D341Med (cell line): Measurements from ENCODE around the gene FOXO3B.
"Not testable (repeated sequence)": the region's sequence is repeated elsewhere in the genome, so short reads cannot be mapped to it uniquely, and the experiment has no call there.

Source experiments
- DNase-seq: peaks from one replicate; pipeline ENCODE4 v3.0.0; 2012; ENCODE audit warnings: low spot score

FOXO3B gene

GRCh38 chr17:18650094-18650493 lies 32.0 kb downstream of the FOXO3B start:
- DNase-seq, result not testable (repeated sequence)

- DNase-seq, result not testable (repeated sequence)
Measured at GRCh38 chr17:18644291-18644690, 37.8 kb downstream of the FOXO3B start, which contains the start of gene TBC1D28. Gene TBC1D28 (minus strand): TSS chr17:18644391. CDS start chr17:18641352, 3,039 bp downstream.

- DNase-seq, result not testable (repeated sequence)
Measured at GRCh38 chr17:18643124-18643523, 39.0 kb downstream of the FOXO3B start.

GRCh38 chr17:18638357-18638756 lies 43.8 kb downstream of the FOXO3B start:
- DNase-seq, result not testable (repeated sequence)

- not testable (repeated sequence) for DNase-seq
Measured at GRCh38 chr17:18636237-18636636, 45.9 kb downstream of the FOXO3B start.

GRCh38 chr17:18635773-18636172 lies 46.3 kb downstream of the FOXO3B start:
- DNase-seq, result not testable (repeated sequence)

- DNase-seq, result not testable (repeated sequence)
Measured at GRCh38 chr17:18634550-18635263, 47.4 kb downstream of the FOXO3B start.
